B cell (primary cell): ENCODE measurements around the gene NPL. TPM values are rescaled to one million over a fixed set of nuclear protein-coding genes. Genes with fewer than 3 reads are reported as not detected.

Experiments used
- ATAC-seq: fragments of 200-7000 bp; cut with Tn5 transposase; one replicate; pipeline ENCODE4 v1.10.0; 2021; ENCODE audit warnings: low read depth, mild to moderate bottlenecking, moderate number of reproducible peaks, moderate library complexity
- CTCF ChIA-PET: fragments of 350-600 bp; sonication (Branson Sonifier 250); formaldehyde crosslinking; loops from one replicate; lab custom pipeline; 2021; ENCODE audit warnings: antibody characterized with exemption, inconsistent platforms; lab: Charles Lee
- POLR2A ChIA-PET: fragments of 350-600 bp; sonication (Branson Sonifier 250); formaldehyde crosslinking; loops from one replicate; lab custom pipeline; 2021; ENCODE audit warnings: antibody characterized with exemption; lab: Charles Lee
- DNase-seq: peaks from one replicate; pipeline ENCODE4 v3.0.0; 2013
- H2AFZ ChIP-seq: 2 replicates; pipeline ENCODE4 v1.6.1; 2012; ENCODE audit warnings: mild to moderate bottlenecking, low read depth, low read length; ENCODE audit not compliant: insufficient read depth, poor library complexity, severe bottlenecking
- H3K27ac ChIP-seq, 2 donors: 1 replicate in 1 of 2; 2 replicates in 1 of 2; pipeline ENCODE4 v1.5.1; 2012 to 2013; ENCODE audit warnings: low read length in 2 of 2, mild to moderate bottlenecking in 2 of 2, moderate library complexity in 1 of 2
- H3K27me3 ChIP-seq, 4 experiments: fragments of 200-600 bp in 1 of 4; sonication (generic) in 1 of 4; replicated peaks in 1 of 4; 1 replicate in 2 of 4; 2 replicates in 2 of 4; pipeline versions ENCODE4 v1.6.1 to v1.7.0; 2013 to 2016; ENCODE audit warnings: low read length in 3 of 4, mild to moderate bottlenecking in 2 of 4, mixed read lengths in 1 of 4, moderate library complexity in 1 of 4; ENCODE audit not compliant: insufficient read depth in 4 of 4, control insufficient read depth in 3 of 4; ENCODE audit errors: control extremely low read depth in 1 of 4
- H3K36me3 ChIP-seq, 2 experiments: replicated peaks in 1 of 2; 1 replicate in 1 of 2; 2 replicates in 1 of 2; pipeline versions ENCODE4 v1.6.1 to v1.7.1; 2013; ENCODE audit warnings: low read length in 1 of 2; ENCODE audit not compliant: insufficient read depth in 2 of 2, control insufficient read depth in 1 of 2; ENCODE audit errors: control extremely low read depth in 1 of 2, extremely low read depth in 1 of 2
- H3K4me1 ChIP-seq, 2 donors: fragments of 200-600 bp in 1 of 2; sonication (generic) in 1 of 2; 1 replicate in 1 of 2; 2 replicates in 1 of 2; pipeline versions ENCODE4 v1.5.1 to v1.6.1; 2013 to 2017; ENCODE audit warnings: low read length in 2 of 2; ENCODE audit not compliant: control insufficient read depth in 2 of 2, insufficient read depth in 2 of 2
- H3K4me2 ChIP-seq: replicated peaks from 2 replicates; pipeline ENCODE3; 2012; ENCODE audit warnings: mild to moderate bottlenecking, low read depth, low read length; ENCODE audit not compliant: poor library complexity, severe bottlenecking
- H3K4me3 ChIP-seq, 5 experiments: fragments of 200-600 bp in 1 of 5; sonication (generic) in 1 of 5; 1 replicate in 3 of 5; 2 replicates in 2 of 5; pipeline versions ENCODE4 v1.5.1 to v1.7.0; 2011 to 2016; ENCODE audit warnings: low read length in 4 of 5, mild to moderate bottlenecking in 4 of 5, low read depth in 2 of 5, control low read depth in 1 of 5, moderate library complexity in 1 of 5; ENCODE audit not compliant: insufficient read depth in 1 of 5; ENCODE audit errors: control extremely low read depth in 1 of 5, extremely low read depth in 1 of 5
- H3K79me2 ChIP-seq: fragments of 200-600 bp; sonication (generic); one replicate; pipeline ENCODE4 v1.6.0; 2016; ENCODE audit warnings: low read length; ENCODE audit not compliant: control insufficient read depth, insufficient read depth
- H3K9ac ChIP-seq: fragments of 200-600 bp; sonication (generic); 2 replicates; pipeline ENCODE4 v1.6.1; 2017; ENCODE audit warnings: mild to moderate bottlenecking, low read length, moderate library complexity
- H3K9me3 ChIP-seq, 3 donors: one replicate each; pipeline versions ENCODE4 v1.6.1 to v1.7.1; 2013; ENCODE audit warnings: low read length in 2 of 3; ENCODE audit not compliant: control insufficient read depth in 2 of 3, insufficient read depth in 1 of 3; ENCODE audit errors: control extremely low read depth in 1 of 3
- H4K20me1 ChIP-seq: 2 replicates; pipeline ENCODE4 v1.6.0; 2012; ENCODE audit warnings: mild to moderate bottlenecking, low read length; ENCODE audit not compliant: insufficient read depth, control insufficient read depth, poor library complexity, severe bottlenecking
- H3K27ac Mint-ChIP-seq: one replicate; pipeline ENCODE4 v1.8.0; 2021; ENCODE audit warnings: mixed read lengths
- H3K27me3 Mint-ChIP-seq: one replicate; pipeline ENCODE4 v1.8.0; 2021; ENCODE audit warnings: mixed read lengths
- H3K4me1 Mint-ChIP-seq: one replicate; pipeline ENCODE4 v1.8.0; 2021; ENCODE audit warnings: mixed read lengths
- H3K4me3 Mint-ChIP-seq: one replicate; pipeline ENCODE4 v1.8.0; 2021; ENCODE audit warnings: mixed read lengths
- H3K9me3 Mint-ChIP-seq: one replicate; pipeline ENCODE4 v1.8.0; 2022; ENCODE audit warnings: mixed read lengths; ENCODE audit not compliant: insufficient read depth
- CTCF ChIP-seq: fragments of 200-600 bp; IDR thresholded peaks from one replicate; pipeline ENCODE4 v1.8.0; 2022; ENCODE audit warnings: antibody characterized with exemption, mild to moderate bottlenecking
- EZH2 ChIP-seq: IDR thresholded peaks from 2 replicates; pipeline ENCODE4 v1.6.1; 2012; ENCODE audit warnings: borderline replicate concordance, low read depth, mild to moderate bottlenecking, moderate library complexity, low read length; ENCODE audit not compliant: insufficient read depth, poor library complexity, severe bottlenecking
- WGBS: methylation state at CpG from one replicate; pipeline ENCODE4 v1.1.5; 2013; ENCODE audit warnings: missing lambda C conversion rate; ENCODE audit not compliant: insufficient coverage; 5-methylcytosine and 5-hydroxymethylcytosine counted together
- intact Hi-C: fragments of 100-400 bp; cut with micrococcal nuclease; formaldehyde crosslinking; loops from one replicate; pipeline ENCODE4 v1.10.0; 2022
- polyA plus RNA-seq: library from polyadenylated mRNA; depleted of rRNA; stranded (reverse); fragments of >200 nt; gene quantifications from 2 replicates; pipeline ENCODE4 v1.2.3, GENCODE V29; 2012
- total RNA-seq, 2 donors: library from RNA; stranded (reverse); fragments of 120-200 nt in 1 of 2; gene quantifications; 1 replicate in 1 of 2; 2 replicates in 1 of 2; pipeline versions ENCODE4 v1.2.3 to v1.2.4, GENCODE V29; 2013 to 2022

Gene NPL
- total and polyA plus RNA-seq, 2 donors (not counting 1 experiment from before 2014, with no cell fraction given) = 3.4 to 5.9 TPM

DNA sequence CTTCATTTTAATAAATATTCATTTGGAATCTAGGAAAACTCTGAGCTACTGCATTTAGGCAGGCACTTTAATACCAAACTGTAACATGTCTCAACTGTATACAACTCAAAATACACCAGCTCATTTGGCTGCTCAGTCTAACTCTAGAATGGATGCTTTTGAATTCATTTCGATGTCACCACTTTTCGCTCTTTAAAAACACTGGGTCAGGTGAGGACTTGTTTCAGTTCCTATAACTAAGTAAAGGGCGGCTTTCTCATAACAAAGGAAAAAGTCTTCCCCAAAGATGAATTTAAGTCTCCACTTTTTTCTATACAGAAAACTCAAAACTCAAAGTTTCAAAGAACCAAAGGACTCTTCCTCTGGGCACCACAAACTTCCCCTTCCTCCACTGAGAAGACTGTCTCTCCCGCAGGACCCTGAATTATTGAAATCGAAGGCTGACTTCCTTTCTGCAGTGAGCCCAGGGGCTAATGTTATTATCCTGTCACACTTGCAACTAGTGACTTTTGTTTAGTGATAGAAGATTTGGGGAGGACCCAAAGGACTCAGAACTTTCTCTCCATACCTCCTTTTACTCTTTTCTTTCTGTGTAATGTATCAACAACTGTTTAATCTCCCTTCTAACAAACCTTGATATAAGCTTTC lies 39.8 kb downstream of the NPL start:
- intact Hi-C loops = no loop called here
- Histone ChIP-seq H3K27ac (peak overlapping the region; percentile 19 to 60), H3K27me3 (no peaks in the 10 kb centered on the region), H3K9me3 (no peaks in the 10 kb centered on the region), H4K20me1 (no peaks in the 10 kb centered on the region), H3K4me3 (peak overlapping the region in 2 of 5 experiments; percentile 17 to 36), H3K79me2 (no peaks in the 10 kb centered on the region), H2AFZ (peak overlapping the region; percentile 31), H3K4me1 (peaks cover 4 to 6% of the 10 kb centered on the region in 2 donors), H3K9ac (peak overlapping the region; percentile 15), H3K4me2 (peak overlapping the region; percentile 52), H3K36me3 (no peaks in the 10 kb centered on the region)
- ChIA-PET CTCF (interaction anchor here (1.1 to 2.2 kb wide), 4 partner anchors 10 to 231 kb away, joined by 3 to 6 read pairs (median 4); partner anchors contain the start of gene DHX9), POLR2A (interaction anchor here (0.5 kb wide), 1 partner anchor 9 kb away, joined by 4 read pairs; no protein-coding TSS in a partner anchor)
- H3K4me1 Mint-ChIP-seq = peaks cover 7% of the 10 kb centered on the region
- ATAC-seq (peak; percentile 70), DNase-seq (peak; percentile 55)
- peak overlapping the region; percentile 57 for H3K4me3 Mint-ChIP-seq
- H3K9me3 Mint-ChIP-seq = no peaks in the 10 kb centered on the region
- no peaks in the 10 kb centered on the region for H3K27me3 Mint-ChIP-seq
- 23% methylated on average over 3 of the region's 5 CpGs for WGBS
- no peak for TF ChIP-seq EZH2
- TF ChIP-seq CTCF = no peak
- peak overlapping the region; percentile 86 for H3K27ac Mint-ChIP-seq

DNA sequence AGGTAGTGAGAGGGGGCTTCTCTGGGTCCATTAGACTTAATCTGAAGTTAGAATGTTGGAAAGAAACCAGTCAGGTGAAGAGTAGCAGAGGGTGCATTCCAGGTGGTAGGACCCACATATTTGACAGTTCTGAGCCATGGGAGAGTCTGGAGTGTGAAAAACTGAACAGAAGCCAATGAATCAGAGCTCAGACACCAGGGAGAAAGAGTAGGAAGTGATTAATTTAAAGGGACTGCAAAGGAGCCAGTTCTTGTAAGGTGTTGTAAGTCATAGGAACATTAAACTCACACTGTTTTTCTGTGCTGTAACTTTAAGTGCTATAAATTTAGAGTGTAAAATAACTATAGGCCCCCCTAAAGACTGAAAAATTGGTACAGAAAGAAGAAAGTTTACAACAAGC lies 43.7 kb downstream of the NPL start:
- Histone ChIP-seq H3K9ac (no peak overlapping the region), H3K27me3 (no peaks in the 10 kb centered on the region), H2AFZ (no peak overlapping the region), H3K4me2 (no peak overlapping the region), H3K27ac (no peak overlapping the region), H3K9me3 (no peaks in the 10 kb centered on the region), H3K79me2 (peaks cover 3% of the 10 kb centered on the region), H3K4me1 (peaks cover 4 to 6% of the 10 kb centered on the region in 2 donors), H3K4me3 (no peak overlapping the region), H3K36me3 (no peaks in the 10 kb centered on the region), H4K20me1 (no peaks in the 10 kb centered on the region)
- ChIA-PET CTCF (no interaction called here), POLR2A (no interaction called here)
- no peak overlapping the region for H3K4me3 Mint-ChIP-seq
- peaks cover 7% of the 10 kb centered on the region for H3K4me1 Mint-ChIP-seq
- TF ChIP-seq CTCF = no peak
- TF ChIP-seq EZH2 = no peak
- no peaks in the 10 kb centered on the region for H3K9me3 Mint-ChIP-seq
- ATAC-seq = no peak
- DNase-seq = no peak
- no peak overlapping the region for H3K27ac Mint-ChIP-seq
- intact Hi-C loops = no loop called here
- H3K27me3 Mint-ChIP-seq = no peaks in the 10 kb centered on the region
